GOT3 (cell line): Measurements from ENCODE around the gene AK9.
"Not testable (repeated sequence)": the region's sequence is repeated elsewhere in the genome, so short reads cannot be mapped to it uniquely, and the experiment has no call there.

ENCODE experiments used
- DNase-seq: peaks from one replicate; lab custom pipeline; 2025; ENCODE audit warnings: mixed read lengths; lab: John Stamatoyannopoulos, UW

Gene AK9

GRCh38 chr6:109478841-109479624 lies 212.0 kb downstream of the AK9 start:
- no peak for DNase-seq

GRCh38 chr6:109478222-109478805 lies 212.7 kb downstream of the AK9 start:
- DNase-seq: no peak

GRCh38 chr6:109477725-109478124 lies 213.3 kb downstream of the AK9 start:
- no peak for DNase-seq

GRCh38 chr6:109477184-109477583 lies 213.8 kb downstream of the AK9 start:
- no peak for DNase-seq

- DNase-seq: no peak
Measured at GRCh38 chr6:109475625-109476024, 215.4 kb downstream of the AK9 start.

GRCh38 chr6:109474995-109475394 lies 216.0 kb downstream of the AK9 start:
- no peak for DNase-seq

GRCh38 chr6:109473120-109473519 lies 217.9 kb downstream of the AK9 start:
- no peak for DNase-seq

- no peak for DNase-seq
Measured at GRCh38 chr6:109472132-109472995, 218.6 kb downstream of the AK9 start.

GRCh38 chr6:109471105-109471810 lies 219.7 kb downstream of the AK9 start:
- DNase-seq: no peak

- DNase-seq: no peak
Measured at GRCh38 chr6:109469591-109470189, 221.3 kb downstream of the AK9 start.

GRCh38 chr6:109467696-109468095 lies 223.3 kb downstream of the AK9 start:
- DNase-seq: no peak

GRCh38 chr6:109466212-109466923 lies 224.6 kb downstream of the AK9 start:
- no peak for DNase-seq

- no peak for DNase-seq
Measured at GRCh38 chr6:109465772-109466171, 225.2 kb downstream of the AK9 start.

GRCh38 chr6:109461733-109462526 lies 229.1 kb downstream of the AK9 start:
- no peak for DNase-seq

GRCh38 chr6:109461205-109461604 lies 229.8 kb downstream of the AK9 start:
- DNase-seq: not testable (repeated sequence)

- DNase-seq: no peak
Measured at GRCh38 chr6:109460161-109460829, 230.7 kb downstream of the AK9 start.

GRCh38 chr6:109458774-109459531 lies 232.0 kb downstream of the AK9 start:
- DNase-seq: no peak

- DNase-seq: no peak
Measured at GRCh38 chr6:109457562-109457996, 233.4 kb downstream of the AK9 start.
